Subcutaneous adipose tissue (tissue), 4 donors: ENCODE data around the gene LRP1B. TPM values are rescaled to one million over a fixed set of nuclear protein-coding genes. Genes with fewer than 3 reads are reported as not detected.

ENCODE experiments used
- CTCF ChIP-seq: fragments of 450-650 bp; IDR thresholded peaks from one replicate; pipeline ENCODE4 v1.5.1; 2016; ENCODE audit warnings: low read depth, mild to moderate bottlenecking, control low read depth, antibody characterized with exemption, moderate library complexity
- total RNA-seq, 4 donors: library from RNA; depleted of rRNA; stranded (reverse); fragments of >200 nt; gene quantifications; one replicate each; pipeline ENCODE4 v1.1.0, GENCODE V29; 2016

LRP1B gene
- total RNA-seq, 4 donors from 2014 or later: 4.2 to 50.2 (median 14.7) TPM

DNA sequence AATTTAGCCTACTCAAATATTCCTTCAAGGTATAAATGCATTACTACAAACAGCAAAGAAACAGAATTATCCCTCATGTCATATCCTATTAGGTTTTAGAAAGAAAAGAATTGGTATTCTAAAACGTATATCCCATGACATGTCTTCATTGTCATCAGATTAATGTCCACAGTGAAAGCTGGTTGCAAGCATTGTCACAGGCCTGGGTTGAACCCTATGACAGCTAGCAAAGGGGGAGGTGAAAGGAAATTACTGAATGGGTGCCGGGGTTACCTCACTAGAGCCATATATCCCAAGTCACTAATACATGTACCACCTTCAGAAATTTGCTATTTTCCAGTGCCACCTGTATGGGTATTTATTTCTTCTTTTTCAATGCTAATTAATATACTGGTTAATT is 1720.1 kb downstream of the LRP1B start:
- no peak for TF ChIP-seq CTCF

DNA sequence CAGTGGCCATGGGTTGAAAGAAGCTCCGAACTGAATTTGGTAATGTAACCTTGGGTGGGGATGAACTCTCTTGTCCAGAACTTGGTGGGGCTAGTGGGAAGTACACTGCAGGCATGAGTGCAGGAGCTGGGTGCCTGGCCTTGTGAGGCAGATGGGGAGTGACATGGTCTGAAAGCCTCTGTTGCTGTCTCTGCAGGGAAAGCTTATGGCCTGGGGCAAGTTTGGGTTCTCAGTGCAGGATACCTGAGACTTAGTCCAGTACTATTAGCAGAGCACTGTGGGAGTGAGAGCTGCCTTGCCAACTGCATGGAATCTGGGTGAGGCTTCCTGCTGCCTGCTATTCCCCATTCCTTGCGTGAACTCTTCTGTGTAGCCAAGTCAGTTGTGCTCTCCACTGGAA is 1729.8 kb downstream of the LRP1B start:
- no peak for TF ChIP-seq CTCF

GRCh38 chr2:140392824-140393223 is 1738.0 kb downstream of the LRP1B start:
- TF ChIP-seq CTCF: no peak

GRCh38 chr2:140384946-140385345 is 1745.9 kb downstream of the LRP1B start:
- no peak for TF ChIP-seq CTCF

DNA sequence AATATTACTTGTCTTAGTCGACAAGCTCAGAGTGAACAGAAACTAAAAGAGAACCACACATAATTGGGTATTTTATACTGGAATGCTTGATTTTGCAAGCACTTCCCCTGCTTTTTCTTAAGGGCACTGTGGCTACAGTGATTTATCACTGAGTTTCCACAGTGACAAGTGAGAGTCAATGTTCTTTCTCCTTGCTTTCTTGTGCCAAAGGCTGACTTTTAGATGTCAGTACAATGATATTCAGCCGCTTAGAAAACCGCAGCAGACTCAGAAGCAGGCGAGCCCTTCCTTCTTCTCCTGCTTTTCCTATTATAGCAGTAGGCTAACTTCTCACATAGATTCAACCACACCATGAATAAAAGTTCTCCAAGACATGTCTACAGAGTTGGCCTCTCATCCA is 1747.0 kb downstream of the LRP1B start:
- no peak for TF ChIP-seq CTCF

- no peak for TF ChIP-seq CTCF
These were observed 1754.1 kb downstream of the LRP1B start for GRCh38 chr2:140376686-140377085.

DNA sequence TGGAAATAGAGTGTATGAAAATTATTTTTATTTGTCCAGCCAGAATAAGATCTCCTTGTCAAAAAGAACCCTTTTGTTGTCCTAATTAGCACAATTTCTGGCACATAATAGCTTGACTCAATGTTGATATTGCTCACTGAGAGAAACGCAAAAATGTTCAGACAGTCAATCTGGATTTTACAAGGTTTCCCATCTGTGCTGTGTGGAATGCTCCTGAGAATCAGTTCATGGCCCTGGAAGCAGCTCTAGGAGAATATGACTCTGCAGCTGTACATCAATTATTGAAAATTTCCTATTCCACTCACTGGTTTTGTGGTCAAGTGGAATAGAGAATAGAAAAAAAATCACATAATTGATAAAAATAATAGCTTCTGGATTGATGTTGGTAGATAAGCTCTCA is 1767.7 kb downstream of the LRP1B start:
- TF ChIP-seq CTCF: no peak

GRCh38 chr2:140362361-140362760 is 1768.5 kb downstream of the LRP1B start:
- TF ChIP-seq CTCF: no peak
